SU-DHL-6 (cell line): Measurements from ENCODE around the gene MAP3K8.

Experiments used
- CTCF ChIP-seq: fragments of 200-600 bp; sonication (generic); IDR thresholded peaks from one replicate; pipeline ENCODE4 v1.5.1; 2017; ENCODE audit warnings: antibody characterized with exemption, mild to moderate bottlenecking, low read length, moderate library complexity; ENCODE audit not compliant: insufficient read depth, poor library complexity, severe bottlenecking
- EZH2phosphoT487 ChIP-seq: fragments of 200-600 bp; sonication (generic), shearing (Covaris generic); conservative IDR thresholded peaks from 2 replicates; pipeline ENCODE4 v1.6.1; 2018; ENCODE audit warnings: mild to moderate bottlenecking, antibody characterized with exemption, low read length, moderate library complexity, mixed read lengths

GRCh38 chr10:30390207-30390606 is 43.8 kb upstream of the MAP3K8 start:
- no peak for TF ChIP-seq CTCF
- TF ChIP-seq EZH2phosphoT487: no peak
